Measurements from ENCODE around the gene CBFA2T2.
"Not testable (repeated sequence)": the region's sequence is repeated elsewhere in the genome, so short reads cannot be mapped to it uniquely, and the experiment has no call there.

Gene CBFA2T2

GRCh38 chr20:33499355-33499754 is 9.5 kb downstream of the CBFA2T2 start:
- no peak for DNase-seq (ENCODE audit: low read depth)
- no peak for TF ChIP-seq CTCF (conservative IDR thresholded peaks at IDR 0.05; ENCODE audit: low read depth, low read length)
- H3K4me3 ChIP-seq (ENCODE audit: low read depth, low read length): no peak overlapping the region

GRCh38 chr20:33501000-33501399 is 11.1 kb downstream of the CBFA2T2 start:
- DNase-seq (ENCODE audit: low read depth): no peak
- H3K4me3 ChIP-seq (ENCODE audit: low read depth, low read length): no peak overlapping the region
- TF ChIP-seq CTCF (conservative IDR thresholded peaks at IDR 0.05; ENCODE audit: low read depth, low read length): no peak

- DNase-seq (ENCODE audit: low read depth): no peak
- no peak for TF ChIP-seq CTCF (conservative IDR thresholded peaks at IDR 0.05; ENCODE audit: low read depth, low read length)
- no peak overlapping the region for H3K4me3 ChIP-seq (ENCODE audit: low read depth, low read length)
Observed at GRCh38 chr20:33503564-33503963, 13.7 kb downstream of the CBFA2T2 start.

GRCh38 chr20:33506576-33506975 is 16.7 kb downstream of the CBFA2T2 start:
- no peak for DNase-seq (ENCODE audit: low read depth)
- no peak for TF ChIP-seq CTCF (conservative IDR thresholded peaks at IDR 0.05; ENCODE audit: low read depth, low read length)
- H3K4me3 ChIP-seq (ENCODE audit: low read depth, low read length): no peak overlapping the region

- no peak for TF ChIP-seq CTCF (conservative IDR thresholded peaks at IDR 0.05; ENCODE audit: low read depth, low read length)
- DNase-seq (ENCODE audit: low read depth): no peak
- no peak overlapping the region for H3K4me3 ChIP-seq (ENCODE audit: low read depth, low read length)
Observed at GRCh38 chr20:33507461-33507860, 17.6 kb downstream of the CBFA2T2 start.

- H3K4me3 ChIP-seq (ENCODE audit: low read depth, low read length); DNase-seq (ENCODE audit: low read depth): not testable (repeated sequence)
Observed at GRCh38 chr20:33508015-33508414, 18.1 kb downstream of the CBFA2T2 start.

GRCh38 chr20:33509057-33509456 is 19.2 kb downstream of the CBFA2T2 start:
- not testable (repeated sequence) for H3K4me3 ChIP-seq (ENCODE audit: low read depth, low read length); DNase-seq (ENCODE audit: low read depth)

GRCh38 chr20:33511876-33512275 is 22.0 kb downstream of the CBFA2T2 start:
- H3K4me3 ChIP-seq (ENCODE audit: low read depth, low read length); DNase-seq (ENCODE audit: low read depth): not testable (repeated sequence)

- no peak for DNase-seq (ENCODE audit: low read depth)
- TF ChIP-seq CTCF (conservative IDR thresholded peaks at IDR 0.05; ENCODE audit: low read depth, low read length): peak; percentile 55
- H3K4me3 ChIP-seq (ENCODE audit: low read depth, low read length): no peak overlapping the region
Observed at GRCh38 chr20:33515569-33516216, 25.8 kb downstream of the CBFA2T2 start.

Data from choroid plexus epithelial cell (primary cell).